Measurements from ENCODE around the gene SMC3.
"Not testable (repeated sequence)": the region's sequence is repeated elsewhere in the genome, so short reads cannot be mapped to it uniquely, and the experiment has no call there.

Gene SMC3

GRCh38 chr10:110623316-110623715, 55.8 kb downstream of the SMC3 start:
- FAIRE-seq; DNase-seq (ENCODE audit: low spot score): not testable (repeated sequence)

GRCh38 chr10:110625356-110625894, 57.9 kb downstream of the SMC3 start:
- FAIRE-seq (no peak), DNase-seq (ENCODE audit: low spot score) (no peak)

- DNase-seq (ENCODE audit: low spot score) (no peak), FAIRE-seq (no peak)
Measured at GRCh38 chr10:110625951-110626855, 58.7 kb downstream of the SMC3 start.

GRCh38 chr10:110628161-110628560, 60.7 kb downstream of the SMC3 start:
- DNase-seq (ENCODE audit: low spot score) (no peak), FAIRE-seq (no peak)

- no peak for DNase-seq (ENCODE audit: low spot score)
- no peak for FAIRE-seq
Measured at GRCh38 chr10:110629680-110630191, 62.2 kb downstream of the SMC3 start.

GRCh38 chr10:110631934-110632333, 64.4 kb downstream of the SMC3 start:
- no peak for DNase-seq (ENCODE audit: low spot score)
- FAIRE-seq = no peak

- DNase-seq (ENCODE audit: low spot score) (no peak), FAIRE-seq (no peak)
Measured at GRCh38 chr10:110632591-110633215, 65.2 kb downstream of the SMC3 start.

GRCh38 chr10:110634527-110635209, 67.2 kb downstream of the SMC3 start:
- DNase-seq (ENCODE audit: low spot score) = no peak
- FAIRE-seq = no peak

GRCh38 chr10:110636572-110636931, 69.1 kb downstream of the SMC3 start:
- no peak for DNase-seq (ENCODE audit: low spot score)
- FAIRE-seq = no peak

- no peak for FAIRE-seq
- DNase-seq (ENCODE audit: low spot score) = peak; percentile 9
Measured at GRCh38 chr10:110636932-110637557, 69.5 kb downstream of the SMC3 start.

GRCh38 chr10:110637558-110638053, 70.1 kb downstream of the SMC3 start:
- FAIRE-seq = no peak

GRCh38 chr10:110638319-110638718, 70.8 kb downstream of the SMC3 start:
- FAIRE-seq (no peak), DNase-seq (ENCODE audit: low spot score) (no peak)

More at GRCh38 chr10:110637558-110638053, 70.1 kb downstream of the SMC3 start:
- peak; percentile 25 for DNase-seq (ENCODE audit: low spot score)

- DNase-seq (ENCODE audit: low spot score); FAIRE-seq: not testable (repeated sequence)
Measured at GRCh38 chr10:110639046-110639445, 71.6 kb downstream of the SMC3 start.

- not testable (repeated sequence) for DNase-seq (ENCODE audit: low spot score); FAIRE-seq
Measured at GRCh38 chr10:110639858-110640257, 72.4 kb downstream of the SMC3 start.

- FAIRE-seq = peak; percentile 80
- DNase-seq (ENCODE audit: low spot score) = peak; percentile 72
Measured at GRCh38 chr10:110641256-110641655, 73.8 kb downstream of the SMC3 start.

- DNase-seq (ENCODE audit: low spot score) = no peak
- FAIRE-seq = no peak
Measured at GRCh38 chr10:110642204-110643034, 74.9 kb downstream of the SMC3 start.

GRCh38 chr10:110643035-110643652, 75.6 kb downstream of the SMC3 start:
- no peak for DNase-seq (ENCODE audit: low spot score)
- FAIRE-seq = no peak

- DNase-seq (ENCODE audit: low spot score) (no peak), FAIRE-seq (no peak)
Measured at GRCh38 chr10:110643653-110644597, 76.4 kb downstream of the SMC3 start, which contains the start of gene RBM20. Gene RBM20 (plus strand): TSS chr10:110644336. CDS start chr10:110644455, 119 bp downstream.

Data from RCC 7860 (cell line).